Astrocyte (in vitro differentiated cells and primary cell): Measurements from ENCODE around the gene IP6K1.
"Not testable (repeated sequence)": the region's sequence is repeated elsewhere in the genome, so short reads cannot be mapped to it uniquely, and the experiment has no call there.

Experiments used
- EZH2 ChIP-seq: IDR thresholded peaks from 2 replicates; pipeline ENCODE4 v1.6.1; 2012; ENCODE audit warnings: mild to moderate bottlenecking, low read length, inconsistent platforms; ENCODE audit not compliant: insufficient read depth
- TF ChIP-seq, protein P1 (sequence below): IDR thresholded peaks from 2 replicates; pipeline ENCODE4 v1.5.1; 2011; ENCODE audit warnings: low read depth, mild to moderate bottlenecking, inconsistent platforms, low read length, moderate library complexity; ENCODE audit not compliant: insufficient read depth

DNA sequence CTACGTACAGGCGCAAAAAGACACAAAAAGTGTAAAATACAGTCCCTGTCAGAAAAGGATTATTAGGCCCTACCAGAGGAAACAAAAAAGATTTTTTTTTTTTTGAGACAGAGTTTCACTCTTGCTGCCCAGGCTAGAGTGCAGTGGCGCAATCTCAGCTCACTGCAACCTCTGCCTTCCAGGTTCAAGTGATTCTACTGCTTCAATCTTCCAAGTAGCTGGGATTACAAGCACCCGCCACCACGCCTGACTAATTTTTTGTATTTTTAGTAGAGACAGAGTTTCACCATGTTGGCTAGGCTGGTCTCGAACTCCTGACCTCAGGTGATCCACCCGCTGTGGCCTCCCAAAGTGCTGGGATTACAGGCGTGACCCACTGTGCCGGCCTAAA lies 5.4 kb downstream of the IP6K1 start:
- TF ChIP-seq EZH2 = not testable (repeated sequence)
- TF ChIP-seq, protein P1, sequence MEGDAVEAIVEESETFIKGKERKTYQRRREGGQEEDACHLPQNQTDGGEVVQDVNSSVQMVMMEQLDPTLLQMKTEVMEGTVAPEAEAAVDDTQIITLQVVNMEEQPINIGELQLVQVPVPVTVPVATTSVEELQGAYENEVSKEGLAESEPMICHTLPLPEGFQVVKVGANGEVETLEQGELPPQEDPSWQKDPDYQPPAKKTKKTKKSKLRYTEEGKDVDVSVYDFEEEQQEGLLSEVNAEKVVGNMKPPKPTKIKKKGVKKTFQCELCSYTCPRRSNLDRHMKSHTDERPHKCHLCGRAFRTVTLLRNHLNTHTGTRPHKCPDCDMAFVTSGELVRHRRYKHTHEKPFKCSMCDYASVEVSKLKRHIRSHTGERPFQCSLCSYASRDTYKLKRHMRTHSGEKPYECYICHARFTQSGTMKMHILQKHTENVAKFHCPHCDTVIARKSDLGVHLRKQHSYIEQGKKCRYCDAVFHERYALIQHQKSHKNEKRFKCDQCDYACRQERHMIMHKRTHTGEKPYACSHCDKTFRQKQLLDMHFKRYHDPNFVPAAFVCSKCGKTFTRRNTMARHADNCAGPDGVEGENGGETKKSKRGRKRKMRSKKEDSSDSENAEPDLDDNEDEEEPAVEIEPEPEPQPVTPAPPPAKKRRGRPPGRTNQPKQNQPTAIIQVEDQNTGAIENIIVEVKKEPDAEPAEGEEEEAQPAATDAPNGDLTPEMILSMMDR = not testable (repeated sequence)
